Astrocyte (in vitro differentiated cells and primary cell): ENCODE results near the gene MEAF6. TPM values are rescaled to one million over a fixed set of nuclear protein-coding genes. Genes with fewer than 3 reads are reported as not detected.

Source experiments
- DNase-seq: peaks from one replicate; pipeline ENCODE4 v3.0.0-alpha.2; 2010; ENCODE audit warnings: low read depth
- FAIRE-seq: peaks from 2 replicates; lab custom pipeline; 2011; peaks lifted over from hg19 to GRCh38; lab: Jason Lieb, UNC
- H2AFZ ChIP-seq: 2 replicates; pipeline ENCODE4 v1.6.0; 2012; ENCODE audit warnings: low read depth, low read length, inconsistent platforms
- H3K27ac ChIP-seq: 2 replicates; pipeline ENCODE4 v1.5.1; 2011; ENCODE audit warnings: low read depth, low read length, inconsistent platforms
- H3K27me3 ChIP-seq: 2 replicates; pipeline ENCODE4 v1.6.0; 2011; ENCODE audit warnings: low read length, inconsistent platforms; ENCODE audit not compliant: insufficient read depth
- H3K36me3 ChIP-seq: 2 replicates; pipeline ENCODE4 v1.5.1; 2011; ENCODE audit warnings: low read length, inconsistent platforms; ENCODE audit not compliant: insufficient read depth
- H3K4me1 ChIP-seq: 2 replicates; pipeline ENCODE4 v1.5.1; 2011; ENCODE audit warnings: low read length, inconsistent platforms; ENCODE audit not compliant: insufficient read depth
- H3K4me2 ChIP-seq: 2 replicates; pipeline ENCODE4 v1.6.0; 2012; ENCODE audit warnings: low read length, inconsistent platforms
- H3K4me3 ChIP-seq: 2 replicates; pipeline ENCODE4 v1.5.1; 2011; ENCODE audit warnings: low read depth, mild to moderate bottlenecking, low read length, inconsistent platforms; ENCODE audit not compliant: insufficient read depth
- H3K79me2 ChIP-seq: 2 replicates; pipeline ENCODE4 v1.6.0; 2012; ENCODE audit warnings: mild to moderate bottlenecking, low read length, inconsistent platforms; ENCODE audit not compliant: insufficient read depth
- H3K9ac ChIP-seq: 2 replicates; pipeline ENCODE4 v1.6.0; 2012; ENCODE audit warnings: mild to moderate bottlenecking, low read length, inconsistent platforms
- H3K9me3 ChIP-seq: 2 replicates; pipeline ENCODE4 v1.5.1; 2012; ENCODE audit warnings: low read depth, mild to moderate bottlenecking, low read length, inconsistent platforms; ENCODE audit not compliant: insufficient read depth
- H4K20me1 ChIP-seq: 2 replicates; pipeline ENCODE4 v1.6.0; 2012; ENCODE audit warnings: low read length, inconsistent platforms; ENCODE audit not compliant: insufficient read depth
- H3K27ac Mint-ChIP-seq: one replicate; pipeline ENCODE4 v1.8.0; 2021; ENCODE audit warnings: mild to moderate bottlenecking, mixed read lengths; ENCODE audit not compliant: unreplicated experiment
- H3K27me3 Mint-ChIP-seq: one replicate; pipeline ENCODE4 v1.8.0; 2021; ENCODE audit warnings: low read depth, mixed read lengths; ENCODE audit not compliant: unreplicated experiment
- H3K36me3 Mint-ChIP-seq: one replicate; pipeline ENCODE4 v1.8.0; 2021; ENCODE audit warnings: low read depth, mixed read lengths; ENCODE audit not compliant: unreplicated experiment
- H3K4me1 Mint-ChIP-seq: one replicate; pipeline ENCODE4 v1.8.0; 2021; ENCODE audit warnings: low read depth, mixed read lengths; ENCODE audit not compliant: unreplicated experiment
- H3K4me3 Mint-ChIP-seq: one replicate; pipeline ENCODE4 v1.8.0; 2021; ENCODE audit warnings: mild to moderate bottlenecking, moderate library complexity, mixed read lengths; ENCODE audit not compliant: unreplicated experiment
- H3K9me3 Mint-ChIP-seq: one replicate; pipeline ENCODE4 v1.8.0; 2021; ENCODE audit warnings: mild to moderate bottlenecking, mixed read lengths; ENCODE audit not compliant: unreplicated experiment
- CTCF ChIP-seq: IDR thresholded peaks from 2 replicates; pipeline ENCODE4 v1.5.1; 2011; ENCODE audit warnings: low read depth, mild to moderate bottlenecking, inconsistent platforms, low read length, moderate library complexity; ENCODE audit not compliant: insufficient read depth
- EZH2 ChIP-seq: IDR thresholded peaks from 2 replicates; pipeline ENCODE4 v1.6.1; 2012; ENCODE audit warnings: mild to moderate bottlenecking, low read length, inconsistent platforms; ENCODE audit not compliant: insufficient read depth
- total RNA-seq: library from RNA; stranded (reverse); gene quantifications from 2 replicates; pipeline ENCODE4 v1.2.1, GENCODE V29; 2021

Gene MEAF6
- total RNA-seq, 1 donor from 2014 or later: 49.0 TPM

GRCh38 chr1:37456614-37457013 lies 58.0 kb downstream of the MEAF6 start:
- Histone ChIP-seq H3K79me2 (no peaks in the 10 kb centered on the region), H3K27ac (no peak overlapping the region), H3K9me3 (no peaks in the 10 kb centered on the region), H3K27me3 (no peaks in the 10 kb centered on the region), H3K36me3 (no peaks in the 10 kb centered on the region), H4K20me1 (no peaks in the 10 kb centered on the region), H2AFZ (no peak overlapping the region), H3K4me2 (no peak overlapping the region), H3K9ac (no peak overlapping the region), H3K4me3 (no peak overlapping the region), H3K4me1 (peaks cover 5% of the 10 kb centered on the region)
- peaks cover 2% of the 10 kb centered on the region for H3K27me3 Mint-ChIP-seq
- peaks cover 3% of the 10 kb centered on the region for H3K4me1 Mint-ChIP-seq
- FAIRE-seq (no peak), DNase-seq (no peak)
- no peak for TF ChIP-seq CTCF
- no peak for TF ChIP-seq EZH2
- no peak overlapping the region for H3K27ac Mint-ChIP-seq
- H3K36me3 Mint-ChIP-seq: peaks cover 7% of the 10 kb centered on the region
- no peaks in the 10 kb centered on the region for H3K9me3 Mint-ChIP-seq
- H3K4me3 Mint-ChIP-seq: no peak overlapping the region

DNA sequence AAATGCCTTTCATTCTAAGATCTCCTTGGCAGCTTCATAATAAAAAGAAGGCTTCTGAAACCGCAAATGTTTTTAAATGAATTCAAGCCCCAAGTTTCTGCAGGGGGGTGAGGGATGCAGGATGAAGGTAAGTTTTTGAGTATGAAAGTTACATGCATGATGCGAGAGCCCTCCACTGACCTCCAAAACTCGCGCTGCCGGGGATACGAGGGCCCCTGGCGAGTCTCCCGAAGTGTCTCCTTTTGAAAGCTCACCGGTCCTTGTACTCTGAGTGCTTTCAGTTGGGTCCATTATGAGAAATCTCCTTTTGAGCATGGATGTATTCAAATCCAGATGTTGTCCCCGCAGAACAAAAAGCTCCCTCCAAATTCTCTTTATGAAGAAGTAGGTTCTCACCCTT lies 59.0 kb downstream of the MEAF6 start:
- Histone ChIP-seq H3K4me3 (no peak overlapping the region), H3K9ac (peak overlapping the region; percentile 9), H3K4me1 (peaks cover 5% of the 10 kb centered on the region), H3K4me2 (peak overlapping the region; percentile 40), H3K27ac (peak overlapping the region; percentile 21), H3K79me2 (no peaks in the 10 kb centered on the region), H3K27me3 (no peaks in the 10 kb centered on the region), H4K20me1 (no peaks in the 10 kb centered on the region), H3K36me3 (no peaks in the 10 kb centered on the region), H3K9me3 (no peaks in the 10 kb centered on the region), H2AFZ (no peak overlapping the region)
- no peaks in the 10 kb centered on the region for H3K9me3 Mint-ChIP-seq
- peaks cover 6% of the 10 kb centered on the region for H3K36me3 Mint-ChIP-seq
- no peak overlapping the region for H3K27ac Mint-ChIP-seq
- peaks cover 2% of the 10 kb centered on the region for H3K27me3 Mint-ChIP-seq
- FAIRE-seq (no peak), DNase-seq (peak; percentile 32)
- TF ChIP-seq EZH2 (no peak), CTCF (no peak)
- no peak overlapping the region for H3K4me3 Mint-ChIP-seq
- peaks cover 3% of the 10 kb centered on the region for H3K4me1 Mint-ChIP-seq

- peaks cover 6% of the 10 kb centered on the region for H3K27me3 Mint-ChIP-seq
- DNase-seq: no peak
- H3K27ac Mint-ChIP-seq: no peak overlapping the region
- H3K27me3 ChIP-seq: no peaks in the 10 kb centered on the region
- no peak overlapping the region for H3K9ac ChIP-seq
- peaks cover 6% of the 10 kb centered on the region for H3K36me3 Mint-ChIP-seq
- TF ChIP-seq CTCF: no peak
- no peak for TF ChIP-seq EZH2
- H3K9me3 ChIP-seq: no peaks in the 10 kb centered on the region
- no peaks in the 10 kb centered on the region for H3K79me2 ChIP-seq
- H3K4me1 Mint-ChIP-seq: peaks cover 3% of the 10 kb centered on the region
- H3K36me3 ChIP-seq: no peaks in the 10 kb centered on the region
- no peak overlapping the region for H3K4me3 Mint-ChIP-seq
- H3K4me3 ChIP-seq: no peak overlapping the region
- no peaks in the 10 kb centered on the region for H4K20me1 ChIP-seq
- H3K4me2 ChIP-seq: no peak overlapping the region
- H3K9me3 Mint-ChIP-seq: no peaks in the 10 kb centered on the region
- no peak overlapping the region for H2AFZ ChIP-seq
- H3K4me1 ChIP-seq: peaks cover 5% of the 10 kb centered on the region
- no peak overlapping the region for H3K27ac ChIP-seq
- no peak for FAIRE-seq
Measured at GRCh38 chr1:37453647-37454046, 60.9 kb downstream of the MEAF6 start.
